Nephron progenitor cell (in vitro differentiated cells): ENCODE measurements around the gene PCSK6.

ENCODE experiments used
- DNase-seq: peaks from one replicate; pipeline ENCODE4 v3.0.0; 2021
- H3K27ac Mint-ChIP-seq: 2 replicates; pipeline ENCODE4 v1.8.0; 2021; ENCODE audit warnings: mild to moderate bottlenecking, moderate library complexity, mixed read lengths
- H3K27me3 Mint-ChIP-seq: 2 replicates; pipeline ENCODE4 v1.8.0; 2021; ENCODE audit warnings: mild to moderate bottlenecking, low read depth, mixed read lengths; ENCODE audit not compliant: poor library complexity
- H3K36me3 Mint-ChIP-seq: 2 replicates; pipeline ENCODE4 v1.8.0; 2021; ENCODE audit warnings: low read depth, mixed read lengths
- H3K4me1 Mint-ChIP-seq: 2 replicates; pipeline ENCODE4 v1.8.0; 2021; ENCODE audit warnings: mixed read lengths
- H3K4me3 Mint-ChIP-seq: 2 replicates; pipeline ENCODE4 v1.8.0; 2021; ENCODE audit warnings: mild to moderate bottlenecking, moderate library complexity, mixed read lengths
- H3K9me3 Mint-ChIP-seq: 2 replicates; pipeline ENCODE4 v1.8.0; 2021; ENCODE audit warnings: mild to moderate bottlenecking, moderate library complexity, mixed read lengths
- CTCF ChIP-seq: fragments of 200-600 bp; sonication (generic); IDR thresholded peaks from 2 replicates; pipeline ENCODE4 v1.5.0; 2021; ENCODE audit warnings: antibody characterized with exemption

Gene PCSK6

GRCh38 chr15:101504866-101505609, 15.5 kb upstream of the PCSK6 start:
- no peak for DNase-seq
- Mint-ChIP-seq H3K27me3 (peaks cover 13% of the 10 kb centered on the region), H3K4me1 (peaks cover 39% of the 10 kb centered on the region), H3K36me3 (no peaks in the 10 kb centered on the region), H3K9me3 (no peaks in the 10 kb centered on the region), H3K4me3 (no peak overlapping the region), H3K27ac (no peak overlapping the region)
- TF ChIP-seq CTCF, result no peak

- H3K4me3 Mint-ChIP-seq, result no peak overlapping the region
- peaks cover 13% of the 10 kb centered on the region for H3K27me3 Mint-ChIP-seq
- no peak for TF ChIP-seq CTCF
- no peaks in the 10 kb centered on the region for H3K9me3 Mint-ChIP-seq
- no peak overlapping the region for H3K27ac Mint-ChIP-seq
- peaks cover 40% of the 10 kb centered on the region for H3K4me1 Mint-ChIP-seq
- no peaks in the 10 kb centered on the region for H3K36me3 Mint-ChIP-seq
- DNase-seq, result no peak
Measured at GRCh38 chr15:101504373-101504772, 14.9 kb upstream of the PCSK6 start.

GRCh38 chr15:101503296-101503599, 13.7 kb upstream of the PCSK6 start:
- Mint-ChIP-seq H3K4me3 (no peak overlapping the region), H3K27me3 (peaks cover 19% of the 10 kb centered on the region), H3K36me3 (no peaks in the 10 kb centered on the region), H3K4me1 (peaks cover 50% of the 10 kb centered on the region), H3K27ac (no peak overlapping the region), H3K9me3 (no peaks in the 10 kb centered on the region)
- DNase-seq, result no peak
- TF ChIP-seq CTCF, result no peak

- no peak for DNase-seq
- H3K4me1 Mint-ChIP-seq, result peaks cover 54% of the 10 kb centered on the region
- no peaks in the 10 kb centered on the region for H3K36me3 Mint-ChIP-seq
- no peaks in the 10 kb centered on the region for H3K9me3 Mint-ChIP-seq
- H3K27me3 Mint-ChIP-seq, result peaks cover 21% of the 10 kb centered on the region
- no peak overlapping the region for H3K4me3 Mint-ChIP-seq
- no peak overlapping the region for H3K27ac Mint-ChIP-seq
- no peak for TF ChIP-seq CTCF
Measured at GRCh38 chr15:101502572-101503295, 13.2 kb upstream of the PCSK6 start.

GRCh38 chr15:101501703-101502373, 12.3 kb upstream of the PCSK6 start:
- peak overlapping the region; percentile 62 for H3K27ac Mint-ChIP-seq
- no peak overlapping the region for H3K4me3 Mint-ChIP-seq
- H3K4me1 Mint-ChIP-seq, result peaks cover 63% of the 10 kb centered on the region
- DNase-seq, result peak; percentile 64
- H3K27me3 Mint-ChIP-seq, result peaks cover 20% of the 10 kb centered on the region
- TF ChIP-seq CTCF, result peak; percentile 62
- H3K9me3 Mint-ChIP-seq, result no peaks in the 10 kb centered on the region
- no peaks in the 10 kb centered on the region for H3K36me3 Mint-ChIP-seq
